ENCODE data around the gene ALS2. TPM values are rescaled to one million over a fixed set of nuclear protein-coding genes. Genes with fewer than 3 reads are reported as not detected.

Gene ALS2
- total RNA-seq, 1 experiment from 2014 or later, result 56.1 TPM

DNA sequence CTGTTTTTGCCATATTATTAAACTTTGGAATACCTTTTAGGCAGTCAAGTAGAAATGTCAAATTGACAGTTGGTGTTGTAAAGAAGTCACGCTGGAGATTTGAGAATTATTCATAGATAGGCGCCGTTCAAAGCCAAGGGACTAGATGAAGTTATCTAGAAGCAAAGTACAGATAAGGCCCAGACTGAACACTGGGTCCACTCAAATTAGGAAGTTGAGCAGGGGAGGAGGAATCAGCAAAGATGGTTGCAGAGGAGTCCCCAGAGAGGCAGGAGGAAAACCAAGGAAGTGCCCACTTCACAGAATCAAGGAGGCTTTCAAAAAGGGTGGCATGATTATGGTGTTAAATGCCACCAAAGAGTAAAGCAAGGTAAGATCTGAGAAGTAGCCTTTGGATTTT is 9.6 kb upstream of the ALS2 start:
- DNase-seq (ENCODE audit: low spot score), result no peak
- Histone ChIP-seq H3K27ac (ENCODE audit: low read depth, low read length, poor library complexity, severe bottlenecking) (no peak overlapping the region), H3K36me3 (ENCODE audit: insufficient read depth, low read length, poor library complexity, severe bottlenecking) (no peaks in the 10 kb centered on the region), H3K4me3 (ENCODE audit: low read depth, low read length, poor library complexity, severe bottlenecking) (no peak overlapping the region), H3K27me3 (replicated peaks; ENCODE audit: insufficient read depth, low read depth, low read length, poor library complexity) (no peaks in the 10 kb centered on the region), H3K9me3 (ENCODE audit: low read depth, low read length, poor library complexity, severe bottlenecking) (no peaks in the 10 kb centered on the region), H3K4me1 (ENCODE audit: insufficient read depth, low read length, poor library complexity, severe bottlenecking) (no peaks in the 10 kb centered on the region)
- BruUV-seq (replicated peaks), result no TSS peak
- ChIA-PET POLR2A (ENCODE audit: low non-redundant PET) (no interaction called here), CTCF (no interaction called here)
- intact Hi-C loops (cut with micrococcal nuclease; ENCODE audit: unreplicated experiment), result no loop called here
- TF ChIP-seq CTCF (conservative IDR thresholded peaks at IDR 0.05; ENCODE audit: low read depth, low read length) (no peak), EZH2 (IDR thresholded peaks at IDR 0.05; ENCODE audit: borderline replicate concordance, low read depth, low read length, poor library complexity, severe bottlenecking) (no peak)

- intact Hi-C loops (cut with micrococcal nuclease; ENCODE audit: unreplicated experiment), result no loop called here
- POLR2A ChIA-PET (ENCODE audit: low non-redundant PET), result no interaction called here
These were observed 8.7 kb upstream of the ALS2 start for GRCh38 chr2:201789395-201789794.

GRCh38 chr2:201788371-201788770 is 7.6 kb upstream of the ALS2 start:
- POLR2A ChIA-PET (ENCODE audit: low non-redundant PET), result no interaction called here
- intact Hi-C loops (cut with micrococcal nuclease; ENCODE audit: unreplicated experiment), result no loop called here
- TF ChIP-seq EZH2 (IDR thresholded peaks at IDR 0.05; ENCODE audit: borderline replicate concordance, low read depth, low read length, poor library complexity, severe bottlenecking) (no peak), CTCF (conservative IDR thresholded peaks at IDR 0.05; ENCODE audit: low read depth, low read length) (no peak)
- BruUV-seq (replicated peaks), result no TSS peak
- H3K27me3 ChIP-seq (replicated peaks; ENCODE audit: insufficient read depth, low read depth, low read length, poor library complexity), result no peaks in the 10 kb centered on the region
- CTCF ChIA-PET, result no interaction called here
- no peaks in the 10 kb centered on the region for H3K36me3 ChIP-seq (ENCODE audit: insufficient read depth, low read length, poor library complexity, severe bottlenecking)
- H3K4me1 ChIP-seq (ENCODE audit: insufficient read depth, low read length, poor library complexity, severe bottlenecking), result no peaks in the 10 kb centered on the region
- no peak overlapping the region for H3K4me3 ChIP-seq (ENCODE audit: low read depth, low read length, poor library complexity, severe bottlenecking)
- H3K27ac ChIP-seq (ENCODE audit: low read depth, low read length, poor library complexity, severe bottlenecking), result no peak overlapping the region
- no peaks in the 10 kb centered on the region for H3K9me3 ChIP-seq (ENCODE audit: low read depth, low read length, poor library complexity, severe bottlenecking)
- no peak for DNase-seq (ENCODE audit: low spot score)

More at GRCh38 chr2:201789395-201789794, 8.7 kb upstream of the ALS2 start:
- Histone ChIP-seq H3K9me3 (ENCODE audit: low read depth, low read length, poor library complexity, severe bottlenecking) (no peaks in the 10 kb centered on the region), H3K4me3 (ENCODE audit: low read depth, low read length, poor library complexity, severe bottlenecking) (no peak overlapping the region), H3K27me3 (replicated peaks; ENCODE audit: insufficient read depth, low read depth, low read length, poor library complexity) (no peaks in the 10 kb centered on the region), H3K36me3 (ENCODE audit: insufficient read depth, low read length, poor library complexity, severe bottlenecking) (no peaks in the 10 kb centered on the region), H3K27ac (ENCODE audit: low read depth, low read length, poor library complexity, severe bottlenecking) (no peak overlapping the region), H3K4me1 (ENCODE audit: insufficient read depth, low read length, poor library complexity, severe bottlenecking) (no peaks in the 10 kb centered on the region)
- CTCF ChIA-PET, result no interaction called here
- BruUV-seq (replicated peaks), result no TSS peak
- TF ChIP-seq EZH2 (IDR thresholded peaks at IDR 0.05; ENCODE audit: borderline replicate concordance, low read depth, low read length, poor library complexity, severe bottlenecking) (no peak), CTCF (conservative IDR thresholded peaks at IDR 0.05; ENCODE audit: low read depth, low read length) (no peak)
- no peak for DNase-seq (ENCODE audit: low spot score)

Measured in A673 (cell line).